SKM-1 treated with dmso at 0.1 percent for 144 hours (cell line): ENCODE measurements around the gene TLCD3A.
A peak's percentile ranks its signal among the peaks of the same experiment; 100 is the strongest.

Experiments
- DNase-seq: peaks from one replicate; lab custom pipeline; 2025; ENCODE audit not compliant: unreplicated experiment; lab: John Stamatoyannopoulos, UW

TLCD3A gene

GRCh38 chr17:705863-706262, 26.5 kb upstream of the TLCD3A start:
- DNase-seq: no peak

- DNase-seq: no peak
Measured at GRCh38 chr17:708132-708531, 24.3 kb upstream of the TLCD3A start.

GRCh38 chr17:718075-718474, 14.3 kb upstream of the TLCD3A start:
- no peak for DNase-seq

GRCh38 chr17:720706-721539, 11.5 kb upstream of the TLCD3A start:
- no peak for DNase-seq

GRCh38 chr17:721540-721937, 10.9 kb upstream of the TLCD3A start:
- DNase-seq: no peak

- DNase-seq: no peak
Measured at GRCh38 chr17:725084-725483, 7.3 kb upstream of the TLCD3A start.

GRCh38 chr17:725746-726145, 6.7 kb upstream of the TLCD3A start:
- DNase-seq: no peak

GRCh38 chr17:726271-726919, 6.0 kb upstream of the TLCD3A start:
- DNase-seq: no peak

- DNase-seq: no peak
Measured at GRCh38 chr17:728911-729310, 3.5 kb upstream of the TLCD3A start.

GRCh38 chr17:731644-732066, 741 bp upstream of the TLCD3A start:
- DNase-seq: no peak

- DNase-seq: no peak
Measured at GRCh38 chr17:732902-733720, 715 bp downstream of the TLCD3A start.

GRCh38 chr17:733743-734142, 1.3 kb downstream of the TLCD3A start:
- no peak for DNase-seq

GRCh38 chr17:737561-738113, 5.2 kb downstream of the TLCD3A start:
- DNase-seq: no peak

GRCh38 chr17:740240-741017, 8.0 kb downstream of the TLCD3A start:
- peak; percentile 75 for DNase-seq

GRCh38 chr17:742147-742793, 9.9 kb downstream of the TLCD3A start:
- no peak for DNase-seq

GRCh38 chr17:743139-743538, 10.7 kb downstream of the TLCD3A start:
- no peak for DNase-seq

- no peak for DNase-seq
Measured at GRCh38 chr17:744937-745336, 12.5 kb downstream of the TLCD3A start.

- DNase-seq: no peak
Measured at GRCh38 chr17:745406-745805, 13.0 kb downstream of the TLCD3A start.

GRCh38 chr17:746181-746580, 13.8 kb downstream of the TLCD3A start:
- DNase-seq: no peak
